ENCODE results near the gene AOPEP.

DNA sequence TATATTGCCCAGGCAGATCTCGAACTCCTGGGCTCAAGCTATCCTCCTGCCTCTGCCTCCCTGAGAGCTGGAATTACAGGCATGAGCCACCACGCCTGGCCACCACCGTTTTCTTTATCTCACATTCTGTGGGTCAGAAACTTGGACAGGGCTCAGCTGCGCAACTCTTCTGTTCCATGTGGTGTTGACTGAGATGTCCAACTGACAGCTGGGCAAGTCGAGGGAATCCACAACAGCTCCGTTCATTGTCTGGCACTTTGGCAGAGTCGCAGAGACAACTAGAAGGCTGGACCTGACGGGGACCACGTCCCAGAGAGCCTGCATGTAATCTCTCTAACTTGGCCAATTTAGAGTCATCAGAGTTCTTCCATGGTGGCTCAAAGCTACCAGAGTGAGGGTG is 36.2 kb upstream of the AOPEP start:
- TF ChIP-seq EZH2 (IDR thresholded peaks at IDR 0.05; ENCODE audit: low read length, missing control alignments) = no peak
- TF ChIP-seq, protein P1, sequence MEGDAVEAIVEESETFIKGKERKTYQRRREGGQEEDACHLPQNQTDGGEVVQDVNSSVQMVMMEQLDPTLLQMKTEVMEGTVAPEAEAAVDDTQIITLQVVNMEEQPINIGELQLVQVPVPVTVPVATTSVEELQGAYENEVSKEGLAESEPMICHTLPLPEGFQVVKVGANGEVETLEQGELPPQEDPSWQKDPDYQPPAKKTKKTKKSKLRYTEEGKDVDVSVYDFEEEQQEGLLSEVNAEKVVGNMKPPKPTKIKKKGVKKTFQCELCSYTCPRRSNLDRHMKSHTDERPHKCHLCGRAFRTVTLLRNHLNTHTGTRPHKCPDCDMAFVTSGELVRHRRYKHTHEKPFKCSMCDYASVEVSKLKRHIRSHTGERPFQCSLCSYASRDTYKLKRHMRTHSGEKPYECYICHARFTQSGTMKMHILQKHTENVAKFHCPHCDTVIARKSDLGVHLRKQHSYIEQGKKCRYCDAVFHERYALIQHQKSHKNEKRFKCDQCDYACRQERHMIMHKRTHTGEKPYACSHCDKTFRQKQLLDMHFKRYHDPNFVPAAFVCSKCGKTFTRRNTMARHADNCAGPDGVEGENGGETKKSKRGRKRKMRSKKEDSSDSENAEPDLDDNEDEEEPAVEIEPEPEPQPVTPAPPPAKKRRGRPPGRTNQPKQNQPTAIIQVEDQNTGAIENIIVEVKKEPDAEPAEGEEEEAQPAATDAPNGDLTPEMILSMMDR (conservative IDR thresholded peaks at IDR 0.05 in 1 of 2, IDR thresholded peaks at IDR 0.05 in 1 of 2; ENCODE audit: low read depth in 1 of 2, low read length in 2 of 2) = no peak
